Upper lobe of left lung (tissue), 4 donors: Measurements from ENCODE around the gene SIX6.

Experiments
- EP300 ChIP-seq, 4 donors: sonication (generic); formaldehyde crosslinking; IDR thresholded peaks; one replicate each; pipeline ENCODE4 v1.5.1; 2017; ENCODE audit warnings: antibody characterized with exemption in 4 of 4, control low read depth in 2 of 4
- POLR2AphosphoS5 ChIP-seq, 2 donors: sonication (generic); formaldehyde crosslinking; IDR thresholded peaks; one replicate each; pipeline ENCODE4 v1.5.1; 2017; ENCODE audit warnings: antibody characterized with exemption in 2 of 2
- TF ChIP-seq, protein P1 (sequence below), 6 experiments: fragments of 450-650 bp in 4 of 6; fragments of 200-600 bp in 2 of 6; sonication (generic) in 2 of 6; IDR thresholded peaks; one replicate each; pipeline ENCODE4 v1.5.1; 2016 to 2019; ENCODE audit warnings: antibody characterized with exemption in 6 of 6

DNA sequence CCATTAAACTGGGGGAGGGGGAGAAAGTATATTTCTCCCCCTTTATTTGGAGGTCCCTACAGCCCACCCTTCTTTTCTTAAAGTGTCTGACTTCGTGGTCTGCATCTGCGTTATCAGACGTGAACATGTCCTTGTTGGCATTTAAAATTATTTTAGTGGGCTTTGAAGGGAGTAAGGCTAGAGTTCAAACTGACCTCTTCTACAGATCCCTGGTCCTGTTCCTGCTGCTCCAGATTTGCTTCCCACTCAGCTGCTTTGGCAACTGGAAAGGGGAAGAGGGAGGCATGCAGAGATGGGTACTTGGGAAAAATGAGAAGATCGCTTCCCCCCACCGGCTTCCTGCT, 611 bp upstream of the SIX6 start:
- TF ChIP-seq, protein P1, sequence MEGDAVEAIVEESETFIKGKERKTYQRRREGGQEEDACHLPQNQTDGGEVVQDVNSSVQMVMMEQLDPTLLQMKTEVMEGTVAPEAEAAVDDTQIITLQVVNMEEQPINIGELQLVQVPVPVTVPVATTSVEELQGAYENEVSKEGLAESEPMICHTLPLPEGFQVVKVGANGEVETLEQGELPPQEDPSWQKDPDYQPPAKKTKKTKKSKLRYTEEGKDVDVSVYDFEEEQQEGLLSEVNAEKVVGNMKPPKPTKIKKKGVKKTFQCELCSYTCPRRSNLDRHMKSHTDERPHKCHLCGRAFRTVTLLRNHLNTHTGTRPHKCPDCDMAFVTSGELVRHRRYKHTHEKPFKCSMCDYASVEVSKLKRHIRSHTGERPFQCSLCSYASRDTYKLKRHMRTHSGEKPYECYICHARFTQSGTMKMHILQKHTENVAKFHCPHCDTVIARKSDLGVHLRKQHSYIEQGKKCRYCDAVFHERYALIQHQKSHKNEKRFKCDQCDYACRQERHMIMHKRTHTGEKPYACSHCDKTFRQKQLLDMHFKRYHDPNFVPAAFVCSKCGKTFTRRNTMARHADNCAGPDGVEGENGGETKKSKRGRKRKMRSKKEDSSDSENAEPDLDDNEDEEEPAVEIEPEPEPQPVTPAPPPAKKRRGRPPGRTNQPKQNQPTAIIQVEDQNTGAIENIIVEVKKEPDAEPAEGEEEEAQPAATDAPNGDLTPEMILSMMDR (IDR thresholded peaks at IDR 0.05): no peak
- TF ChIP-seq POLR2AphosphoS5 (IDR thresholded peaks at IDR 0.05) (no peak), EP300 (IDR thresholded peaks at IDR 0.05) (no peak)
